GM18505 (cell line): ENCODE results near the gene POLDIP2.

Source experiments
- ATAC-seq: cut with Tn5 transposase; IDR thresholded peaks from one replicate; pipeline ENCODE4 v1.9.1; 2021; ENCODE audit not compliant: unreplicated experiment
- POLR2A ChIP-seq: IDR thresholded peaks from 4 replicates; pipeline ENCODE4 v1.6.1; 2011; ENCODE audit warnings: borderline replicate concordance; ENCODE audit not compliant: insufficient read depth, insufficient read length; ENCODE audit errors: extremely low read depth

The POLDIP2 gene

GRCh38 chr17:28357061-28357900, at the start of gene POLDIP2:
TSS of gene POLDIP2 (minus strand) at chr17:28357527. CDS start at chr17:28357448, 79 bp downstream.
- TF ChIP-seq POLR2A, result peak; percentile 93
- peak; percentile 97 for ATAC-seq

DNA sequence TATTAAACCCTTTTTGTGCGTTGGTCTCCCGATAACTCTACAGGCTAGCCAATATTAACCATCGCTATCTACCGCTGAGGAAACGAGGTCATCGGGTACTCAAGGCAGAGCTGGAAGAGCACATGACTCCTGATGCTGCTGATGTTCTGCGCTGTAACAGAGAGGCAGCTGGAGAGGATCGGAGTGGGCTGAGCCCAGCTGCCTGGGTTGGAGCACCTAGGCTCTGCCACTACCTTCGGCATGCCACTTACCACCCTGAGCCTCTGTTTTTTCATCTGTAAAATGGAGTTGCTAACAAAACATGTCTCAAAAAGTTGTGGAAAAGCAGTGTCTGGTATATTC, 49.1 kb upstream of the POLDIP2 start:
- no peak for TF ChIP-seq POLR2A
- ATAC-seq, result no peak

DNA sequence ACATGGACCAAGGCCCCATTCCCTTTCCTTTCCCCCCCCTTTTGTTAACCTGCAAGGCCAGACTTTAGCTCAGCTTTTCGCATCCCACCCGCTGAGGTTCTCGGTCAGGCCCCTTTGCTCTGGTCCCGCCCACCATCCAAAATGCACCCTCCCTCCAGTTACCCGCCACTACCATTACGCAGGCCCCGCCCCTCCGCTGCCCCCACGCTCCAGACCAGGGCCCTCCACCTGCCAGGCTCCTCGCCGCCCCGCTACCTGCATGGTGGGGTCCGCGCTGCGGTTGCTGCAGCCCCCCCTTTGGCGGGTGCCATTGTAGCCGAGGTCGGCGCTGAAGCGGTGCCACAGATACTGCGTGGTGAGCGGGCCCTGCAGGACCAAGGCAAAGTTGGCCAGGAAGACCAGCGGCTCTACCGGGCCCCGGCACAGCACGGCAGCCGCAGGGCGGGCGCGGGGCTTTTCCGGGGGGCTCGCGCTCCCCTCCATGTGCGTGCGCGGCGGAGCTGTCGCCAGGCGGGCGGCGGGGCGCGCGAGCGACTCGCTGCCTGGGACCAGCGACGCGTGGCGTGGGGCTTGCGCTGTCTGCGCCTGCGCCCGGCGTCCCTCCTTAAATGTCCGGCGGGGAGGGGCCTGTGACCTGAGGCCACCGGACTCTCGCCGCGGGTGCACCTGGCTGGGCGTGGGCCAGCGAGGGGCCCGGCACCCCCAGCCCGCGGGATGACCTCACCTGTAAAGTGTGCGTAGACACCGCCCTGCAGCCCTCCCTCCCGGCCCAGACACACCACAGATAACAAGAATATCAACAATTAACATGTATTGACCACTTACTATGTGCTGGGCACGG, 48.5 kb upstream of the POLDIP2 start, which contains the start of gene SLC46A1:
Gene SLC46A1, minus strand, starts transcription at position 581 of the 841 bp plus-strand sequence. Its CDS starts 98 bp downstream, at position 483.
- no peak for ATAC-seq
- peak; percentile 40 for TF ChIP-seq POLR2A

DNA sequence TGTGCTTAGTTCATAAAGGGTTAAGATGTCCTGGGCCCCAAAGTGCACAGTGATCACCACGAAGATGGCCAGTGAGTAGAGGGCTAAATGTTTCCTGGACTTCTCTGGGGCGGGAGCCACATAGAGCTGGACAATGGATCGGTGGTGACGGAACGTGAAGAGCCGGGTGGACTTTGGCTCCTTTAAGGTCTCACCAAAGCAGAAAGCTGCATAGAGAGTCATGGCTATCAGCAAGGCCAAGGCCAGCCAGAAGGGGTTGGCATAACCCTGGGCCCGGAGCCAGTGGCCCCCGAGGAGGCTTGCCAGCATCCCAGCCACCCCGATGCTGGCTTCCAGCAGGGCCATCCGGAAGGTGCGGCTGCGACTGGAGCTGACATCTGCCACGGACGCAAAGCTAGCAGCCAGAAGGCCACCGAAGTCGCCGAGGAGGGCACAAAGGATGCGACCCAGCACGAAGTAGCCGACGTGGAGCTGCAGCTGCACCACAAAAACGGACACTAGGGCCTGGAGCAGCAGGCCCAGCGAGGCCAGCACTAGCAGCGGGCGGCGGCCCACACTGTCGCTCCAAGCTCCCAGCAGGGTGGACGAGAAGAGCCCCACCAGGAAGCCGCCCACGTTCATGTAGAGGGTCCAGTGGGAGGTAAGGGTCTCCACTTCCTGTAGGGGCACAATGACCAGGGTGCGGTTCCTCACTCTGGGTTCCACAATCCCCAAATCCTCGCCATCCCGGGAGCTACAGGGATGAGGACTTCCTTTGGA, 47.7 kb upstream of the POLDIP2 start:
- TF ChIP-seq POLR2A, result no peak
- no peak for ATAC-seq

DNA sequence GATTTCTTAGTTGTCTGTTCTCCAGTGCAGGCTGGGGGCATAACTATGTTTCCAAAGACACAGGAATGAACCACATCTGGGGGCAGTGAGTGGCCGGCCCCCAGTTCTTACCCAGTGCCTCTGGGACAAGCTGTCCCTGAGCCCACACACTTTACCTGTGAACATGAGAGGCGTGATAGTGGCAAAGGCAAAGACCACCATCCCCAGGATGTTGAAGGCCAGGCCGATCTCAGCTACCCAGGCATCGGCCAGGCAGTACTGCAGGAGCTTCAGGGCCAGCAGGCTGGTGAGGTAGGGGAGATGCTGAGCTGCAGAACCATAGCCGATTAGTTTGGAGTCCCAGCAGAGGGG, 47.1 kb upstream of the POLDIP2 start:
- TF ChIP-seq POLR2A, result no peak
- no peak for ATAC-seq

DNA sequence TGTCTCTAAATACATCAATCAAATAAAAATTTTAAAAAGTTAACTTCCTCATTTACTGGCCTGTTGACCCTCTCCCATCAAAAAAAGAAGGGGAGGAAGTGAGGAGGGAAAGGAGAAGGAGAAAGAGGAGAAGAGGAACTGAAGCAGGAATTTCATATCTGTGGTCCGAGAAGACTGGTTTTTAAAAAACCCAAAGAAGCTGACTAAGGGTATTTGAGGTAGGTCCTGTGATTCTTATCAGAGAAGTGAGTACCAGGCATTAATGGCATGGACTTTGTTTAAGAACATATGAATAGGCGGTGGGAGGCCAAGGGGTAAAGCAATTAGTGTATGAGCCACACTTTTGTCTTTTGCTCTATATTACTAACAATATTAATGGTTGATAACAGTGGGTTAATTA, 46.7 kb upstream of the POLDIP2 start:
- TF ChIP-seq POLR2A, result no peak
- no peak for ATAC-seq

DNA sequence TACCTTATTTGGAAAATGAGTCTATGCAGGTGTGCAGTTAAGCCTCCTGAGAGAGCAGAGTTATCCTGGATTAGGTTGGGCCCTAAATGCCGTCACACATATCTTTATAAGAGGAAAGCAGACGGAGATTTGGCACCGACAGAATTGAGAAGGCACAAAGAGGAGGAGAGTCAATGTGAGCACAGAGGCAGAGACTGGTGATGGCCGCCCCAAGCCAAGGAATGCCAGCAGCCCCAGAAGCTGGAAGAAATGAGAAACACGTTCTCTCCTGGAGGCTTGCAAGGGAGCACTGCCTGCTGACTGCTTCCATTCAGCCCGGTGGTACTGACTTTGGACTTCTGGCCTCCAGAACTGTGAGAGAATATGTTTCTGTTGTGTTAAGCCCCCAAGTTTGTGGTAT, 45.5 kb upstream of the POLDIP2 start:
- no peak for TF ChIP-seq POLR2A
- no peak for ATAC-seq

DNA sequence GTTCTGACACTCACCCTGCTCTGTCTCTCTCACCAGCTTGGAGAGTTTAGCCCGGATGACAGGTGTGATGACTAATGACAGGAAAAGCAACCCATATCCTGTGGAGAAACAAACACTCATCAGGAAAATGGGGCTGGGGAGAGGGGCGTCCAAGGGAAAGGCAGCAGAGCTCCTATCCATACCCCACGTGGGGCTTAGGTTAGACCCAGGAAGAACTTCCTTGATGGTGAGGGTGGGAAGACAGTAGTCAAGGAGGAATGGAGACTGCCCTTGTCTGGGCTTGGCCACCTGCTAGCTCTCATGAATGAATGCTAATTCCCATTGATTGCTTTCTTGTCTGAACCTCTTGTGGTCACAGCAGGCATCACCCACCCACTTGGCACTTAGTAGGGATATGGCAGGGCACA, 44.9 kb upstream of the POLDIP2 start:
- no peak for TF ChIP-seq POLR2A
- ATAC-seq, result no peak

- ATAC-seq, result no peak
- no peak for TF ChIP-seq POLR2A
Observed at GRCh38 chr17:28399808-28400207, 42.5 kb upstream of the POLDIP2 start.

- no peak for TF ChIP-seq POLR2A
- no peak for ATAC-seq
Observed at GRCh38 chr17:28398280-28398981, 41.1 kb upstream of the POLDIP2 start.

GRCh38 chr17:28397687-28398279, 40.5 kb upstream of the POLDIP2 start:
- no peak for ATAC-seq
- TF ChIP-seq POLR2A, result no peak

DNA sequence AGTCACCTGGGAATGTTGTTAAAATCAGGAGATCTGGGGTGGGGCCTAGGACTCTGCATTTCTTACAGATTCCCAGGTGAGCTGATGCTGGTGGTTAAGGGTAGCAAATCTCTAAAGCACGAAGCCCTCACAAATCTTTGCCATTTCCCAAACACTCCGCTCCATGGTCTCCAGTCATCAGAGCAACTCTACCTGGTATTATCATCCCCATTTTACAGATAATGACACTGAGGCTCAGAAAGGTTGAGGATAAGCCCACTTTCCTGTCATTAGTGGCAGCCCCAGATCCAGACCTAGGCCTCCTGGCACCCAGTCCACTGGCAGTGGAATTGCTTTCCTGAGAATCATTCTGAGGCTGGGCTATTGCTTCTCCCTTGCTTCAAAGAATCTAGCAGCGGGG, 39.9 kb upstream of the POLDIP2 start:
- ATAC-seq, result no peak
- TF ChIP-seq POLR2A, result no peak
